ENCODE results near the gene MGLL.

MGLL gene

DNA sequence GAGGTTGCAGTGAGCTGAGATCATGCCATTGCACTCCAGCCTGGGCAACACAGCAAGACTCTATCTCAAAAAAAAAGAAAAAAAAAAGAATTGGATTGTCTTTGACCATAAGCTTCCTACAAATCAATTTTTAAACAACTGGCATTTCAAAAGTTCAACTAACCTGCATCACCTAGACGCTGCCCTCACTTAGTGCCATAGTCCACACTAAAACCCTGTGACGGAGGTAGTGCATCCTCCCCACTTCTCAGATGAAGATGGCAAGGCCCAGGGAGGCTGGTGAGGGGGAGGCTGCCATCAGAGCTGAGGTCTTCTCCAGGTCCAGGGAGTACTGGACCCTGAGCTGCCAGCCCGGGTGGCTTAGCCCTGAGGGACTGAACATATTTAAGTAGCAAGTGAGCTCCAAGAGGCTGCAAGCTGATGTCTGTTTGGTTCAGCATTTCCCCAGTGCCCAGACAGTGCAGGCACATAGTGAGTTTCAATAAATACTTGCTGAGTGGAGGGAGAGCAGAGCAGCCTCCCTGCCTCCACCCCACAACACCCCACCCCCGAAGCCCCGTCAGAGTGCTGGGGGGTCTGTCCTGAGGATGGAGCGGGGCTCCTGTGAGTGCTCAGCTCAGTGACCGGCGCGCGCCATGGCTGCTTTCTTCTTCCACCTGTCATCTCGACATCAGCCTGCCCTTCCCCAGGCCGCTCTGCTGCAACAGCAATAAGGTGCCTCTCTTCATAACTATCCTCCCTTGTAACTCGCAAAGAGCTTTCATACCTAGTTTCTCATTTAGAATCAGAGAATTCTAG lies 52.8 kb downstream of the MGLL start:
- H3K4me1 Mint-ChIP-seq = peaks cover 11% of the 10 kb centered on the region
- H3K36me3 Mint-ChIP-seq (ENCODE audit: low read depth) = peaks cover 15% of the 10 kb centered on the region
- no peaks in the 10 kb centered on the region for H3K27me3 Mint-ChIP-seq (ENCODE audit: low read depth)
- H3K9me3 Mint-ChIP-seq = peaks cover 21% of the 10 kb centered on the region
- no peak overlapping the region for H3K27ac Mint-ChIP-seq
- TF ChIP-seq, protein P1, sequence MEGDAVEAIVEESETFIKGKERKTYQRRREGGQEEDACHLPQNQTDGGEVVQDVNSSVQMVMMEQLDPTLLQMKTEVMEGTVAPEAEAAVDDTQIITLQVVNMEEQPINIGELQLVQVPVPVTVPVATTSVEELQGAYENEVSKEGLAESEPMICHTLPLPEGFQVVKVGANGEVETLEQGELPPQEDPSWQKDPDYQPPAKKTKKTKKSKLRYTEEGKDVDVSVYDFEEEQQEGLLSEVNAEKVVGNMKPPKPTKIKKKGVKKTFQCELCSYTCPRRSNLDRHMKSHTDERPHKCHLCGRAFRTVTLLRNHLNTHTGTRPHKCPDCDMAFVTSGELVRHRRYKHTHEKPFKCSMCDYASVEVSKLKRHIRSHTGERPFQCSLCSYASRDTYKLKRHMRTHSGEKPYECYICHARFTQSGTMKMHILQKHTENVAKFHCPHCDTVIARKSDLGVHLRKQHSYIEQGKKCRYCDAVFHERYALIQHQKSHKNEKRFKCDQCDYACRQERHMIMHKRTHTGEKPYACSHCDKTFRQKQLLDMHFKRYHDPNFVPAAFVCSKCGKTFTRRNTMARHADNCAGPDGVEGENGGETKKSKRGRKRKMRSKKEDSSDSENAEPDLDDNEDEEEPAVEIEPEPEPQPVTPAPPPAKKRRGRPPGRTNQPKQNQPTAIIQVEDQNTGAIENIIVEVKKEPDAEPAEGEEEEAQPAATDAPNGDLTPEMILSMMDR (IDR thresholded peaks at IDR 0.05; ENCODE audit: unreplicated experiment in 3 of 3) = no peak
- no peak overlapping the region for H3K4me3 Mint-ChIP-seq

DNA sequence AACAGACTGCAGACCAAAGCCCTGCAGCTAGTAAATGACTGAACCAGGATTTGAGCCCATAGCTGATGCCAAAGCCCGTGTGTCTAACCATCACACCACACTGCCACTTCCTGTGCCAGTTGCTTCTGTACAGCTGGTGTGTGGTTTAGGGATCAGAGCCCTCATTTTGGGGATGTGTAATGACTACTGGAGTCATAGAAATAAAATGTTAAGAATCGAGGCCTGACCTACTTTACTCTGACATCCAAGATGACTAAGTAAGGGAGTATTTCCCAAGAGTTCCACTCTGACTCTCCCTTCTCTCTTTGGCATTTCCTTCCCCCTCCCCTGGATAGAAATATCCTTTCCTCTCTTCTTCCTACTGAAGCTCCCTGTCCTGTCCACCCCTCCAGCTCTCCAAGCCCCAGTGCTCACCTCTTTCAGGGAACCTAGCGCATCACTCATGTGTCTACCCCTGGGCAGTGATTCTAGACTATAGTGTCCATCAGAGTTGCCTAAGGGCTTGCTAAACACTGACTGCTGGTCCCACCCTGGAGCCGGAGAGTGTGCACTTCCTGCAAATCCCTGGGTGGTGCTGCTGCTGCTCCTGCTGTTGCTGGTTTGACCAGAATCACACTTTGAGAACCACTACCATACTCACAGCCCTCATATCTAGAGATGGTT lies 53.8 kb downstream of the MGLL start:
- Mint-ChIP-seq H3K4me1 (peaks cover 5% of the 10 kb centered on the region), H3K27me3 (ENCODE audit: low read depth) (peaks cover 4% of the 10 kb centered on the region), H3K9me3 (peaks cover 21% of the 10 kb centered on the region), H3K27ac (peak overlapping the region in 1 of 3 experiments; percentile 7), H3K36me3 (ENCODE audit: low read depth) (peaks cover 15% of the 10 kb centered on the region), H3K4me3 (no peak overlapping the region)
- TF ChIP-seq, protein P1 (IDR thresholded peaks at IDR 0.05; ENCODE audit: unreplicated experiment in 3 of 3) = no peak

DNA sequence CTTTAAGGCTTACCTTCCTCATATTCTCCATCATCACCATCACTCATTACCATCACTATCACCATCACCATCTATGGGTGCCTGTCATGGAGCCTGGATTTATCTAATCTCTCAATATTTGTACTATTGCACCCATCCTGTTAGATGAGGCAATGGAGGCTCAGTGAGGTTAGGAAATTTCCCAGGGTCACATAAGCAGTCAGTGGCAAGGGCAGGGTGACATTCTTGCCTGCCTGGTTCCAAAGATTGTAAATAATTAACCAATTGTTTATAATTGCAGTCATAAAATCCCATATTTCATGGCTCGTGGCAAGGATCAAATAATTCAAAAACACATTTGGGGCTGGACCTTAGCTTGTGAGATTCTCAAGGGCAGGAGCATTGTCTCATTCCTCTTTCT lies 55.2 kb downstream of the MGLL start:
- TF ChIP-seq, protein P1 (IDR thresholded peaks at IDR 0.05; ENCODE audit: unreplicated experiment in 3 of 3) = no peak
- Mint-ChIP-seq H3K4me3 (no peak overlapping the region), H3K36me3 (ENCODE audit: low read depth) (peaks cover 15% of the 10 kb centered on the region), H3K27ac (no peak overlapping the region), H3K9me3 (peaks cover 21% of the 10 kb centered on the region), H3K27me3 (ENCODE audit: low read depth) (peaks cover 4% of the 10 kb centered on the region), H3K4me1 (peaks cover 14% of the 10 kb centered on the region)

DNA sequence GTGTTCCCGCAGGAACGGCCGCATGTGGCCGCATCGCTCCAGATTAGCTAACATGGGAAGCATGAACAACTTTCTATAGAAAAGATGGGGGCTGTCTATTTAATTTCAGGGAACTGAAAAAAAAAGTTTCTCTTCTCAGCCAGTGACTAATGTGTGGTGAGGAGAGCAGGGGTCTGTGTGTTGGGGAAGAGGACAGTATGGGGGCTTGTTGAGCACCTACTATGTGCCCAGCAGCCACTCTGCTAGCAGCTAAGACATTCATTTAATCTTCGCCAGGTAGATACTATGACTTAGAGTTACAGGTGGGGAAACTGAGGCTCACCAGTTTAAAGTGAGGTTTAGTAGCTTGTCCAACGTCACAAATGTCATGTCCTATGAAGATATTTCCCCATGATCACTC lies 56.6 kb downstream of the MGLL start:
- H3K36me3 Mint-ChIP-seq (ENCODE audit: low read depth) = peaks cover 15% of the 10 kb centered on the region
- TF ChIP-seq, protein P1 (IDR thresholded peaks at IDR 0.05; ENCODE audit: unreplicated experiment in 3 of 3) = no peak
- H3K4me3 Mint-ChIP-seq = no peak overlapping the region
- H3K27ac Mint-ChIP-seq = no peak overlapping the region
- H3K4me1 Mint-ChIP-seq = peaks cover 25% of the 10 kb centered on the region
- H3K9me3 Mint-ChIP-seq = peaks cover 21% of the 10 kb centered on the region
- H3K27me3 Mint-ChIP-seq (ENCODE audit: low read depth) = peaks cover 4% of the 10 kb centered on the region

DNA sequence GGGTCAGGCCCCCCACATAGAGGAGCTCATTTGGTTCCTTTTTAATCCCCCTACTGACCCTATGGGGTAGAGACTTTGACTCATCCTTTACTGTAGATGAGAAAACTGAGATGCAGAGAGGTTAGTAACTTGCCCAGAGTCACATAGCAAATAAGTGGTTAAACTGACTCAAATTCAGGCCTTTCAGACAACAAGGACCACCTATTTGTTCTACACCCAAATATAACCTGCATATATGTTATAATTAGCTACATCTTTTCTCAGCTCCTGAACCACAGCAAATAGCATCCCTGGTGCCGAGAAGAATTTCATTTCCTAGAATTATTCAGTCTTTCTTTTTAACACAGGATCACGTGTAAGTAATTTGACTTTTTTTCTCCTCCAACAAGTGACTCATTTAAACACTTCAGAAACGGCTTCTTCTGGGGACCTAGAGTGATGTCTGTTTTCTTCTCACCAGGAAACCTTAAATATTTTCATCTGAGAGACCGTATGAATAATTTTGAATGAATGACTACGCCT lies 57.4 kb downstream of the MGLL start:
- H3K9me3 Mint-ChIP-seq = peaks cover 20% of the 10 kb centered on the region
- peaks cover 11% of the 10 kb centered on the region for H3K36me3 Mint-ChIP-seq (ENCODE audit: low read depth)
- H3K27ac Mint-ChIP-seq = no peak overlapping the region
- H3K4me1 Mint-ChIP-seq = peaks cover 28% of the 10 kb centered on the region
- H3K27me3 Mint-ChIP-seq (ENCODE audit: low read depth) = peaks cover 4% of the 10 kb centered on the region
- H3K4me3 Mint-ChIP-seq = no peak overlapping the region
- TF ChIP-seq, protein P1 (IDR thresholded peaks at IDR 0.05; ENCODE audit: unreplicated experiment in 3 of 3) = no peak
